Mesendoderm (in vitro differentiated cells): ENCODE data around the gene EXO1.
"Not testable (repeated sequence)": the region's sequence is repeated elsewhere in the genome, so short reads cannot be mapped to it uniquely, and the experiment has no call there.

Experiments
- DNase-seq: peaks from one replicate; pipeline ENCODE4 v3.0.0; 2013
- H2AK5ac ChIP-seq: 2 replicates; pipeline ENCODE4 v1.6.1; 2013; ENCODE audit warnings: low read length, inconsistent platforms
- H2BK120ac ChIP-seq: 2 replicates; pipeline ENCODE4 v1.6.1; 2013; ENCODE audit warnings: low read depth, mild to moderate bottlenecking, low read length, moderate library complexity, mixed read lengths
- H2BK15ac ChIP-seq: replicated peaks from 2 replicates; pipeline ENCODE4 v1.6.1; 2013; ENCODE audit warnings: low read depth, mild to moderate bottlenecking, moderate library complexity
- H2BK5ac ChIP-seq: 2 replicates; pipeline ENCODE4 v1.6.1; 2013; ENCODE audit warnings: low read length, inconsistent platforms
- H3K18ac ChIP-seq: 2 replicates; pipeline ENCODE4 v1.6.1; 2013; ENCODE audit warnings: mild to moderate bottlenecking, low read length, mixed read lengths
- H3K23ac ChIP-seq: one replicate; pipeline ENCODE4 v1.6.1; 2013; ENCODE audit warnings: low read length
- H3K27ac ChIP-seq: 2 replicates; pipeline ENCODE4 v1.5.1; 2013; ENCODE audit warnings: low read depth, mild to moderate bottlenecking, inconsistent platforms, low read length, moderate library complexity
- H3K27me3 ChIP-seq: 2 replicates; pipeline ENCODE4 v1.6.1; 2013; ENCODE audit warnings: low read length, control low read depth, mild to moderate bottlenecking, inconsistent platforms; ENCODE audit not compliant: insufficient read depth, poor library complexity
- H3K36me3 ChIP-seq: 2 replicates; pipeline ENCODE4 v1.6.1; 2013; ENCODE audit warnings: low read length, inconsistent platforms; ENCODE audit not compliant: control insufficient read depth, insufficient read depth
- H3K4ac ChIP-seq: one replicate; pipeline ENCODE4 v1.6.1; 2013; ENCODE audit warnings: low read depth, mild to moderate bottlenecking, low read length, moderate library complexity
- H3K4me1 ChIP-seq: 2 replicates; pipeline ENCODE4 v1.6.1; 2013; ENCODE audit warnings: low read depth, low read length, inconsistent platforms; ENCODE audit not compliant: control insufficient read depth
- H3K4me2 ChIP-seq: 2 replicates; pipeline ENCODE4 v1.6.1; 2013; ENCODE audit warnings: low read length
- H3K4me3 ChIP-seq: 2 replicates; pipeline ENCODE4 v1.5.1; 2013; ENCODE audit warnings: mild to moderate bottlenecking, low read length
- H3K56ac ChIP-seq: one replicate; pipeline ENCODE4 v1.6.1; 2013; ENCODE audit warnings: low read length
- H3K79me1 ChIP-seq: 2 replicates; pipeline ENCODE4 v1.6.1; 2013; ENCODE audit warnings: low read length, inconsistent platforms
- H3K79me2 ChIP-seq: 2 replicates; pipeline ENCODE4 v1.6.1; 2013; ENCODE audit warnings: mild to moderate bottlenecking, low read length; ENCODE audit not compliant: control insufficient read depth, insufficient read depth
- H3K9ac ChIP-seq: 2 replicates; pipeline ENCODE4 v1.6.1; 2013; ENCODE audit warnings: low read length, inconsistent platforms
- H4K5ac ChIP-seq: one replicate; pipeline ENCODE4 v1.6.1; 2013; ENCODE audit warnings: low read length
- H4K8ac ChIP-seq: one replicate; pipeline ENCODE4 v1.6.1; 2013; ENCODE audit warnings: low read depth, mild to moderate bottlenecking, control low read depth, low read length, moderate library complexity
- WGBS: extraction: QIAGEN DNeasy Blood & Tissue Kit; methylation state at CpG from one replicate; pipeline ENCODE4 v1.1.7; 2013; ENCODE audit warnings: low lambda C conversion rate, missing lambda C conversion rate; ENCODE audit not compliant: insufficient coverage; ENCODE audit errors: extremely low coverage; 5-methylcytosine and 5-hydroxymethylcytosine counted together

EXO1 gene

DNA sequence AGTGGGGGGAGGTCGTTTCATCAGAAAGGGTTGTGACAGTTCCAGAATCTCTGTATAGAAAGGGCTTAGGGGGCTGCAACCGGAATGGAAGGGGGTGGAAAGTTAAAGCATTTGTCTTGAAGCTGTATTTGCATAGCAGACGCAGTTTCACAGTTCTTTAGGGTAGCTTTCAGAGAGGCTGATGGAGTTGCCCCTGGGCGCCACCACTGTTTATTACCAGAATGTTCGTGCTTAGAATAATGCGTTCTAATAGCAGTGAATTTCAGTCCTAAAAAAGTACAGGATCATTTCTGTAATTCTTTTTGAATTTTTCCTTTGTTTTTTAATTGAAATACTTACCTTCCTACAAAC, 1.3 kb downstream of the EXO1 start:
- Histone ChIP-seq H3K18ac (no peak overlapping the region), H3K79me2 (peaks cover 14% of the 10 kb centered on the region), H4K8ac (no peak overlapping the region), H3K27me3 (no peaks in the 10 kb centered on the region), H4K5ac (no peak overlapping the region), H3K79me1 (peaks cover 2% of the 10 kb centered on the region), H3K4me2 (peak overlapping the region; percentile 77), H2BK120ac (no peak overlapping the region), H3K9ac (peak overlapping the region; percentile 82), H2AK5ac (no peak overlapping the region), H3K36me3 (peaks cover 4% of the 10 kb centered on the region), H3K56ac (no peak overlapping the region), H2BK15ac (no peak overlapping the region), H3K27ac (no peak overlapping the region), H3K4me3 (no peak overlapping the region), H3K23ac (no peak overlapping the region), H3K4me1 (no peaks in the 10 kb centered on the region), H3K4ac (no peak overlapping the region), H2BK5ac (no peak overlapping the region)
- DNase-seq: peak; percentile 24
- WGBS: no CpG with 5 or more reads among the region's 6 CpGs

- H3K18ac ChIP-seq, H3K56ac ChIP-seq, DNase-seq, H2AK5ac ChIP-seq, H3K4me2 ChIP-seq, H3K23ac ChIP-seq, H2BK15ac ChIP-seq, H3K27me3 ChIP-seq, H3K79me1 ChIP-seq, H2BK120ac ChIP-seq, H3K27ac ChIP-seq, H3K36me3 ChIP-seq, H3K4me3 ChIP-seq, H2BK5ac ChIP-seq, H4K5ac ChIP-seq, H3K4ac ChIP-seq, H4K8ac ChIP-seq, H3K4me1 ChIP-seq, H3K79me2 ChIP-seq, H3K9ac ChIP-seq: not testable (repeated sequence)
- no CpG with 5 or more reads among the region's 41 CpGs for WGBS
These were observed 7.6 kb downstream of the EXO1 start for GRCh38 chr1:241855545-241856140.

DNA sequence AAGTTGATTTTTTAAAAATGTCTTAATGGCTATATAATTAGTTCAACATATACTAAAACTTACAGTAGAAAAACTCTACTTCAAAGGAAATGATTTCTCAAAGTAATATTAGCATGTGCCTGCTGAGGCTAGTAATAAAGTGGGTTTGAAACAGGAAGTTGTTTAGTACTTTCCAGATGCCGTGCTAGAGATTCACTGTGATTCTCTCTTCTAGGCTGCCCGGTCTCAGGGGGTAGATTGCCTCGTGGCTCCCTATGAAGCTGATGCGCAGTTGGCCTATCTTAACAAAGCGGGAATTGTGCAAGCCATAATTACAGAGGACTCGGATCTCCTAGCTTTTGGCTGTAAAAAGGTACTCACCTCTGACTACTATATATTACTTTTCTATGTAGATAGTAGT, 9.1 kb downstream of the EXO1 start:
- H3K4me3 ChIP-seq: no peak overlapping the region
- H2BK5ac ChIP-seq: no peak overlapping the region
- no peak overlapping the region for H3K27ac ChIP-seq
- no peak overlapping the region for H3K4ac ChIP-seq
- H4K5ac ChIP-seq: no peak overlapping the region
- no peak overlapping the region for H4K8ac ChIP-seq
- no peaks in the 10 kb centered on the region for H3K79me1 ChIP-seq
- no peak overlapping the region for H2BK15ac ChIP-seq
- H3K9ac ChIP-seq: no peak overlapping the region
- H2BK120ac ChIP-seq: no peak overlapping the region
- no peaks in the 10 kb centered on the region for H3K79me2 ChIP-seq
- DNase-seq: no peak
- H3K27me3 ChIP-seq: no peaks in the 10 kb centered on the region
- no peak overlapping the region for H3K4me2 ChIP-seq
- WGBS: no CpG with 5 or more reads among the region's 6 CpGs
- H3K23ac ChIP-seq: no peak overlapping the region
- no peak overlapping the region for H2AK5ac ChIP-seq
- no peak overlapping the region for H3K56ac ChIP-seq
- H3K4me1 ChIP-seq: no peaks in the 10 kb centered on the region
- H3K36me3 ChIP-seq: peaks cover 12% of the 10 kb centered on the region
- H3K18ac ChIP-seq: no peak overlapping the region

- Histone ChIP-seq H2BK5ac (no peak overlapping the region), H3K4me3 (no peak overlapping the region), H3K36me3 (peaks cover 6% of the 10 kb centered on the region)
These were observed 12.9 kb downstream of the EXO1 start for GRCh38 chr1:241860922-241861321.

DNA sequence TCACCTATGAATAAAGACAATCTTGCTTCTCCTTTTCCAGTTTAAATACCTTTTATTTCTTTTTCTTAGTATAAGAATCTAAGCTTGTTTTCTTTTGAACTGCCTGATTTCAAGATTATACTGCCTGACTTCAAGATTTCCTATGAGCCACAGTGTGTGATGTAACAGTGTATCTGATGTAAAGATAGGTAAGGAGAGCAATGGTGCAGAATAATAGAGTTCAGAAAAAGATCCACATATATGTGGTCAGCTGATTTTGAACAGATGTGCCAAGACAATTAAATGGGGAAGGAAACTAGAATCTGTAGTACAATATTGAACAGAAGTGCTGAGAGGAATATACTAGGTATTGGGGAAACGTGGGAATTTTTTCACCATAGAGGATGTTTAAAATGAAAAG, 21.0 kb downstream of the EXO1 start:
- H3K9ac ChIP-seq: no peak overlapping the region
- no peaks in the 10 kb centered on the region for H3K79me1 ChIP-seq
- H3K18ac ChIP-seq: no peak overlapping the region
- no CpG with 5 or more reads among the region's 1 CpG for WGBS
- peaks cover 3% of the 10 kb centered on the region for H3K36me3 ChIP-seq
- H3K4me1 ChIP-seq: no peaks in the 10 kb centered on the region
- H4K5ac ChIP-seq: no peak overlapping the region
- H3K27me3 ChIP-seq: no peaks in the 10 kb centered on the region
- H2BK120ac ChIP-seq: no peak overlapping the region
- H3K4me3 ChIP-seq: no peak overlapping the region
- no peak overlapping the region for H3K23ac ChIP-seq
- no peak overlapping the region for H3K56ac ChIP-seq
- no peak overlapping the region for H3K4ac ChIP-seq
- H3K4me2 ChIP-seq: no peak overlapping the region
- no peak for DNase-seq
- no peak overlapping the region for H2BK5ac ChIP-seq
- H2BK15ac ChIP-seq: no peak overlapping the region
- no peak overlapping the region for H3K27ac ChIP-seq
- H3K79me2 ChIP-seq: no peaks in the 10 kb centered on the region
- H4K8ac ChIP-seq: no peak overlapping the region
- no peak overlapping the region for H2AK5ac ChIP-seq

More at GRCh38 chr1:241860922-241861321, 12.9 kb downstream of the EXO1 start:
- Histone ChIP-seq H2BK15ac (no peak overlapping the region), H2BK120ac (no peak overlapping the region), H4K8ac (no peak overlapping the region), H3K27me3 (no peaks in the 10 kb centered on the region), H3K56ac (no peak overlapping the region), H3K18ac (no peak overlapping the region), H3K4ac (no peak overlapping the region), H2AK5ac (no peak overlapping the region), H3K23ac (no peak overlapping the region), H3K79me2 (no peaks in the 10 kb centered on the region), H3K4me2 (no peak overlapping the region), H4K5ac (no peak overlapping the region), H3K4me1 (no peaks in the 10 kb centered on the region), H3K79me1 (no peaks in the 10 kb centered on the region), H3K27ac (no peak overlapping the region), H3K9ac (no peak overlapping the region)
- no CpG with 5 or more reads among the region's 6 CpGs for WGBS
- no peak for DNase-seq

- H3K4ac ChIP-seq: no peak overlapping the region
- no peak overlapping the region for H3K23ac ChIP-seq
- H2BK5ac ChIP-seq: no peak overlapping the region
- H3K79me1 ChIP-seq: no peaks in the 10 kb centered on the region
- no peak overlapping the region for H4K5ac ChIP-seq
- H3K4me1 ChIP-seq: no peaks in the 10 kb centered on the region
- H3K4me2 ChIP-seq: no peak overlapping the region
- H2BK15ac ChIP-seq: no peak overlapping the region
- no peaks in the 10 kb centered on the region for H3K79me2 ChIP-seq
- H2BK120ac ChIP-seq: no peak overlapping the region
- H3K18ac ChIP-seq: no peak overlapping the region
- H3K56ac ChIP-seq: no peak overlapping the region
- no peak for DNase-seq
- H3K9ac ChIP-seq: no peak overlapping the region
- H2AK5ac ChIP-seq: no peak overlapping the region
- H4K8ac ChIP-seq: no peak overlapping the region
- no peak overlapping the region for H3K4me3 ChIP-seq
- H3K27ac ChIP-seq: no peak overlapping the region
- H3K27me3 ChIP-seq: no peaks in the 10 kb centered on the region
- peaks cover 2% of the 10 kb centered on the region for H3K36me3 ChIP-seq
These were observed 22.3 kb downstream of the EXO1 start for GRCh38 chr1:241870336-241870735.
